GM10266 (cell line): ENCODE results near the gene MS4A3.
"Not testable (repeated sequence)": the region's sequence is repeated elsewhere in the genome, so short reads cannot be mapped to it uniquely, and the experiment has no call there.

Experiments used
- DNase-seq: peaks from one replicate; pipeline ENCODE4 v3.0.0; 2012; ENCODE audit errors: extremely low spot score
- CTCF ChIP-seq: IDR thresholded peaks from 2 replicates; pipeline ENCODE4 v1.5.1; 2012; ENCODE audit warnings: mild to moderate bottlenecking, low read depth; ENCODE audit not compliant: control insufficient read depth, insufficient read depth; ENCODE audit errors: missing control alignments

Gene MS4A3

GRCh38 chr11:60098508-60098907 is 42.0 kb downstream of the MS4A3 start:
- no peak for DNase-seq
- TF ChIP-seq CTCF, result no peak

GRCh38 chr11:60100516-60100915 is 44.1 kb downstream of the MS4A3 start:
- DNase-seq, result no peak
- TF ChIP-seq CTCF, result no peak

GRCh38 chr11:60101368-60101767 is 44.9 kb downstream of the MS4A3 start:
- not testable (repeated sequence) for DNase-seq

GRCh38 chr11:60104471-60105115 is 48.1 kb downstream of the MS4A3 start:
- not testable (repeated sequence) for DNase-seq

GRCh38 chr11:60108631-60109030 is 52.2 kb downstream of the MS4A3 start:
- DNase-seq, result not testable (repeated sequence)

GRCh38 chr11:60111793-60112192 is 55.3 kb downstream of the MS4A3 start:
- DNase-seq, result no peak
- no peak for TF ChIP-seq CTCF

GRCh38 chr11:60116996-60117790 is 60.7 kb downstream of the MS4A3 start:
- TF ChIP-seq CTCF, result no peak
- no peak for DNase-seq

- TF ChIP-seq CTCF, result no peak
- peak; percentile 35 for DNase-seq
Measured at GRCh38 chr11:60118338-60118737, 61.9 kb downstream of the MS4A3 start.

GRCh38 chr11:60119710-60120109 is 63.2 kb downstream of the MS4A3 start:
- DNase-seq, result no peak

More at GRCh38 chr11:60119710-60120109, 63.2 kb downstream of the MS4A3 start:
- no peak for TF ChIP-seq CTCF
